Central memory CD8-positive, alpha-beta T cell (primary cell): Measurements from ENCODE around the gene FLNA.

Experiments
- ATAC-seq: fragments of 150-1000 bp; cut with Tn5 transposase; replicated peaks from 2 replicates; pipeline ENCODE4 v1.10.0; 2022; ENCODE audit warnings: mild to moderate bottlenecking, moderate FRiP score, moderate number of reproducible peaks; ENCODE audit not compliant: poor library complexity, severe bottlenecking; ENCODE audit errors: extremely low read depth
- DNase-seq, 2 donors: peaks; one replicate each; pipeline ENCODE4 v3.0.0; 2021; ENCODE audit warnings: low spot score in 2 of 2
- H3K27ac Mint-ChIP-seq: one replicate; pipeline ENCODE4 v1.8.0; 2022; ENCODE audit warnings: low read depth, mild to moderate bottlenecking, moderate library complexity, mixed read lengths
- H3K27me3 Mint-ChIP-seq: one replicate; pipeline ENCODE4 v1.8.0; 2022; ENCODE audit warnings: mixed read lengths
- H3K36me3 Mint-ChIP-seq: one replicate; pipeline ENCODE4 v1.8.0; 2022; ENCODE audit warnings: mild to moderate bottlenecking, moderate library complexity, mixed read lengths; ENCODE audit not compliant: insufficient read depth
- H3K4me1 Mint-ChIP-seq: one replicate; pipeline ENCODE4 v1.8.0; 2022; ENCODE audit warnings: mixed read lengths
- H3K4me3 Mint-ChIP-seq: one replicate; pipeline ENCODE4 v1.8.0; 2022; ENCODE audit warnings: mild to moderate bottlenecking, moderate library complexity, mixed read lengths
- H3K9me3 Mint-ChIP-seq: one replicate; pipeline ENCODE4 v1.8.0; 2022; ENCODE audit warnings: mixed read lengths

FLNA gene

DNA sequence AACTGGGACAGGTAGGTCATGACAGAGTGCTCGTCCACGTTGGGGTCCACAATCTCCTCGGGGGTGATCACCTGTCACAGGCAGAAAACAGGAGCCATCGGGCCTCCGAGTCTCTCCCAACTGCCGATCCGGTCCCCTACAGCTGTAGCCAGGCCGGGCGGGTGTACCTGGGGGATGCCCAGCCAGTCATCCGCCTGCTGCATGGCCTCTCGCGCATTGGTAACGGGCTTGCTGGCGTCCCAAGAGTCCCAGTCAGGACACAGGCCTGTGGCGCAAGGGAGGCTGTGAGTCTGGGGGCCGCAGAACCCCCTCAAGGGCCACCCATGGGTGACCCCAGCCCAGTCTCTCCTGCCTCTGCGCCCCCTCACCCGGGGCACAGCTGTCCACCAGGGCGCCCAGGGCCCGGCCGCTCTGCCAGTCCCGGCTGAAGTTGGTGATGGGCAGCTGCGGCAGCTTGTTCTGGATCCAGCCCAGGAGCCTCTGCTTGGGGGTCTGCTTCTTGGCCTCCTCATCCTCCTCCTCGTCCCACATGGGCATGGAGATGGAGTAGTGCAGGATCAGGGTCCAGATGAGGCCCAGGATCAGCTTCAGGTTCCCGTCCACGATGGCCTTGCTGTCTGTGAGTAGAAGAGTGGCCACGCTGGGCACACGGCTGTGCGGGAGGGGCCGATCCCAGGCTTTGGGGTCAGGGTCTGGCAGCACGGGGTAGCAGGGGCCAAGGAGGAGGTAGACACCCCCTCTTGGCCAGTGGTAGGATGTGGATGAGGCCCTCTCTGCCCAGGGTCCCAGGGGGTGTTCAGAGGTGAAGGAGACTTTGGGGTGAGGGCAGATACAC is 6.7 kb downstream of the FLNA start:
- Mint-ChIP-seq H3K27ac (peak overlapping the region; percentile 98), H3K4me1 (peaks cover 12% of the 10 kb centered on the region), H3K9me3 (no peaks in the 10 kb centered on the region), H3K27me3 (no peaks in the 10 kb centered on the region), H3K36me3 (peaks cover 75% of the 10 kb centered on the region), H3K4me3 (peak overlapping the region; percentile 88)
- DNase-seq: no peak
- no peak for ATAC-seq

- no peaks in the 10 kb centered on the region for H3K9me3 Mint-ChIP-seq
- peak overlapping the region; percentile 37 for H3K4me3 Mint-ChIP-seq
- ATAC-seq (no peak), DNase-seq (no peak)
- H3K36me3 Mint-ChIP-seq: peaks cover 81% of the 10 kb centered on the region
- H3K4me1 Mint-ChIP-seq: peaks cover 7% of the 10 kb centered on the region
- peak overlapping the region; percentile 83 for H3K27ac Mint-ChIP-seq
- H3K27me3 Mint-ChIP-seq: no peaks in the 10 kb centered on the region
These were observed 7.8 kb downstream of the FLNA start for GRCh38 chrX:154366666-154367055.

DNA sequence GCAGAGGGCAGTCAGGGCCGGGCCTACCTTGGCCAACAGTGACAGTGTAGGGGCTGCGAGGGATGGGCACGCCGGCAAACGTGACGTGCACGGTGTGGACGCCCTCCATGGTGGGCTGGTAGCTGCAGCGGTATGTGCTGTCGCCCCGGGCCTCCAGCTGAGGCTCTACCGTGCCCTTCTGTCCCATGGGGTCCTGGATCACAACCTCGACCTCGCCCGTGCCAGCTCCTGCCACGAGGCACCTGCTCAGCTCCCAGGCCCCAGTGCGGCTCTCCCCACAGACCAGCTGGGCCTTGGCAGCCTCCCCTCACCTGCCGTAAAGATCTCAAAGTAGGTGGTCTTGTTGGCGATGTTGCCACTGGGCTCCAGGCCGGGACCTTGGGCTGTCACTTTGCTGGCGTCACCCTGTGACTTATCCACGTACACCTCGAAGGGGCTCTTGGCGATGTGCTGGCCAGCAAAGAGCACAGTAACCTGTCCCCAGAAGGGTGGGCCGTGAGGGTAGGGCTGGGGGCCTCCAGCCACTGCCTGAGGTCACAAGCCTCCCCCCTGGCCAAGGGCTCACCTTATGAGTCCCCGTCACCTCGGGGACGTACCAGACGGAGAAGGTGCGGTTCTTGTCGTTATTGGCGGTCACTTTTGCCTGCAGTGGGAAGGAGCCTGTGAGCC is 8.3 kb downstream of the FLNA start:
- H3K27me3 Mint-ChIP-seq: no peaks in the 10 kb centered on the region
- no peak for ATAC-seq
- DNase-seq: no peak
- H3K9me3 Mint-ChIP-seq: no peaks in the 10 kb centered on the region
- H3K4me3 Mint-ChIP-seq: peak overlapping the region; percentile 45
- peaks cover 7% of the 10 kb centered on the region for H3K4me1 Mint-ChIP-seq
- peak overlapping the region; percentile 83 for H3K27ac Mint-ChIP-seq
- H3K36me3 Mint-ChIP-seq: peaks cover 85% of the 10 kb centered on the region

GRCh38 chrX:154365052-154365600 is 9.3 kb downstream of the FLNA start:
- Mint-ChIP-seq H3K9me3 (no peaks in the 10 kb centered on the region), H3K27ac (peak overlapping the region; percentile 83), H3K36me3 (peaks cover 88% of the 10 kb centered on the region), H3K4me1 (peaks cover 7% of the 10 kb centered on the region), H3K27me3 (no peaks in the 10 kb centered on the region), H3K4me3 (peak overlapping the region; percentile 45)
- ATAC-seq (no peak), DNase-seq (no peak)

DNA sequence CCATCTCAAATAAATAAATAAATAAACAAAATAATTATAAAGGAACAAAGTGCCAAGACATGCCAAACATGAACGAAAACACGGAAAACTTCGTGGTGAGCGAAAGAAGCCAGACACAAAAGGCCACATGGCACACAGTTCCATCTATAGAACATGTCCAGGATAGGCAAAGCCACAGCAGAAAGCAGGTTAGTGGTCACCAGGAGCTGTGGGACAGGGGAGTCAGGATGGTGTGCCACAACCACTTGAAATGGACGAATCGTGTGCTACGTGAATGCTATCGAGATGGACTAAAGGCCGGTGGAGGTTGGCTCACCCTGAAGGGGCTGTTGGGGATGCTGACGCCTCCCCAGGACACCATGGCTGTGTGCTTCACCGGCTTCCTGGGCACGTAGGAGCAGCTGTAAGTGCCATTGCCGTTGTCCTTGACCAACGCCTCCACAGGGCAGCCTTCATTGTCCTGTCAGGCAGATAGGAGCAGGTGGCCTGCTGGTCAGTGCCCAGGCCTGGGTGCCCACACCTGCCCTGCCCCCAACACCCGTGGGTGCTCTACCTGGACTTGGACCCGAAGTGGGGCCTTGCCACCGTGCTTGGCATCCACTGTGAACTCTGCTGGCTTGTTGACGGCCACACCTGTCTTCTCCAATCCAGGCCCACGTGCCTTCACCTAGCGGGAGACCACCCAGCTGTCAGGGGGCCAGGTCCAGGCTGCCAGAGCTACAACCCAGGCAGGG is 10.6 kb downstream of the FLNA start:
- peaks cover 88% of the 10 kb centered on the region for H3K36me3 Mint-ChIP-seq
- ATAC-seq: no peak
- DNase-seq: no peak
- H3K4me1 Mint-ChIP-seq: peaks cover 8% of the 10 kb centered on the region
- no peaks in the 10 kb centered on the region for H3K9me3 Mint-ChIP-seq
- H3K27me3 Mint-ChIP-seq: no peaks in the 10 kb centered on the region
- H3K4me3 Mint-ChIP-seq: peak overlapping the region; percentile 34
- peak overlapping the region; percentile 38 for H3K27ac Mint-ChIP-seq

GRCh38 chrX:154362085-154362742 is 12.2 kb downstream of the FLNA start:
- Mint-ChIP-seq H3K4me1 (peaks cover 5% of the 10 kb centered on the region), H3K27me3 (no peaks in the 10 kb centered on the region), H3K9me3 (no peaks in the 10 kb centered on the region), H3K4me3 (peak overlapping the region; percentile 25), H3K36me3 (peaks cover 88% of the 10 kb centered on the region), H3K27ac (no peak overlapping the region)
- no peak for DNase-seq
- ATAC-seq: no peak

- H3K27ac Mint-ChIP-seq: peak overlapping the region; percentile 57
- DNase-seq: no peak
- no peaks in the 10 kb centered on the region for H3K27me3 Mint-ChIP-seq
- ATAC-seq: no peak
- no peaks in the 10 kb centered on the region for H3K9me3 Mint-ChIP-seq
- H3K36me3 Mint-ChIP-seq: peaks cover 84% of the 10 kb centered on the region
- no peak overlapping the region for H3K4me3 Mint-ChIP-seq
- peaks cover 11% of the 10 kb centered on the region for H3K4me1 Mint-ChIP-seq
These were observed 14.2 kb downstream of the FLNA start for GRCh38 chrX:154360155-154360713.

- H3K4me1 Mint-ChIP-seq: peaks cover 11% of the 10 kb centered on the region
- H3K27ac Mint-ChIP-seq: no peak overlapping the region
- no peak for ATAC-seq
- no peak overlapping the region for H3K4me3 Mint-ChIP-seq
- DNase-seq: no peak
- H3K27me3 Mint-ChIP-seq: no peaks in the 10 kb centered on the region
- peaks cover 81% of the 10 kb centered on the region for H3K36me3 Mint-ChIP-seq
- no peaks in the 10 kb centered on the region for H3K9me3 Mint-ChIP-seq
These were observed 14.9 kb downstream of the FLNA start for GRCh38 chrX:154359362-154360154.

DNA sequence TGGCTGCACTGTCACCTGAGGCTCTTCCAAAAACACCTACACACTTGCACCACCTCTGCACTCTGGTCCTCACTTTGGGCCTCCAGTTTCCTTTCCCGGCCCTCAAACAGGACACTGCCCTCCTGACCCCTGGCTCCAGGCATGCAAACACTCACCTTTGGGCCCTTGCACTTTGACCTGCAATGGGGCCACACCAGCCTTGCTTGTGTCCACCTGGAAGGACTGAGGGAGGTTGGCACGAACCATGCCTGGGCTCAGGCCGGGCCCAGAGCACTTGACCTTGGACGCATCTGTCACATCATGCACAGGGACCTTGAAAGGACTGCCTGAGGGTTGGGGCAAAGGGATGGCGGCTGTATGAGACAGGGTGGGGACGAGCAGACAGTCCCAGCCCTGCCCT is 15.6 kb downstream of the FLNA start:
- Mint-ChIP-seq H3K4me3 (peak overlapping the region; percentile 63), H3K27me3 (no peaks in the 10 kb centered on the region), H3K36me3 (peaks cover 81% of the 10 kb centered on the region), H3K4me1 (peaks cover 11% of the 10 kb centered on the region), H3K27ac (peak overlapping the region; percentile 94), H3K9me3 (no peaks in the 10 kb centered on the region)
- DNase-seq (no peak), ATAC-seq (no peak)

- Mint-ChIP-seq H3K27ac (peak overlapping the region; percentile 94), H3K4me1 (peaks cover 11% of the 10 kb centered on the region), H3K4me3 (no peak overlapping the region), H3K36me3 (peaks cover 83% of the 10 kb centered on the region), H3K27me3 (no peaks in the 10 kb centered on the region), H3K9me3 (no peaks in the 10 kb centered on the region)
- no peak for DNase-seq
- ATAC-seq: no peak
These were observed 16.4 kb downstream of the FLNA start for GRCh38 chrX:154358011-154358410.

DNA sequence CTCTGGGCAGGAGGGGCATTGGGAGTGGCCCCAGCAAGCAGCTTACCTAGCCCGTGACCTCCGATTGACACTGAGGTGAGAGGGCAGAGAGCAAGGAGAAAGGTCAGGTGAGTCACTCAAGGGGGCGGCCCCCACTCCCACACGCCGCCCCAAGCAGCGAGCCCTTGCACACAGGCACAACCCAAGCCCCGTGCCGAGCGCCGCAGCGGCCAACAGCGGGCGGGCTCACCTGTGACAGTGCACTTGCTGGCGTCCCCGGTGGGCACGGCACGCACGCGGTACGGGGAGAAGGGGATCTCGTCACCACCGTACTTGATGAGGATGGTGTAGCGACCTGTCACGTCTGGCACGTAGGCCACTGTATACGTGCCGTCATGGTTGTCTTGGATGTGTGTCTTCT is 17.2 kb downstream of the FLNA start:
- no peak for DNase-seq
- peak overlapping the region; percentile 57 for H3K4me3 Mint-ChIP-seq
- H3K9me3 Mint-ChIP-seq: no peaks in the 10 kb centered on the region
- peak overlapping the region; percentile 87 for H3K27ac Mint-ChIP-seq
- peaks cover 11% of the 10 kb centered on the region for H3K4me1 Mint-ChIP-seq
- ATAC-seq: no peak
- no peaks in the 10 kb centered on the region for H3K27me3 Mint-ChIP-seq
- H3K36me3 Mint-ChIP-seq: peaks cover 80% of the 10 kb centered on the region
